LNCAP (cell line): ENCODE data around the gene ACP2.

ENCODE experiments used
- TF ChIP-seq, protein P1 (sequence below): fragments of 450-650 bp; IDR thresholded peaks from 2 replicates; pipeline ENCODE4 v1.5.1; 2017; ENCODE audit warnings: mild to moderate bottlenecking

Gene ACP2

DNA sequence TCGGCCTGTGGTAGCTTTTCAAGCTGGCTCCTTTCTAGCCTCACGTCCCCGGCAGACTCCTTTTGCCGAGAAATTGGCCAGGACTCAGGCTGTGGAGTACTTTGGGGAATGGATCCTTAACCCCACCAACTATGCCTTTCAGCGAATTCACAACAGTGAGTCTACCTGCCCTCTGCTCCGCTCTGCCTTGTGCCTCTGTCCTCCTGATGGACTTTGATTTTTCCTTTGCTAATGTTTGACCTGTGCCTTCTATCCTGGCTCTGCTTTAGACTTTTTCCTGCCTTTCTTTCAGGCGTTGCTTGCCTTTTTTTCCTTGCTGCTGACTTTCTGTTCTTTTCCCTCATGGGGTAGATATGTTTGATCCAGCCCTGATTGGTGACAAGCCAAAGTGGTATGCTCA lies 33.8 kb upstream of the ACP2 start:
- TF ChIP-seq, protein P1, sequence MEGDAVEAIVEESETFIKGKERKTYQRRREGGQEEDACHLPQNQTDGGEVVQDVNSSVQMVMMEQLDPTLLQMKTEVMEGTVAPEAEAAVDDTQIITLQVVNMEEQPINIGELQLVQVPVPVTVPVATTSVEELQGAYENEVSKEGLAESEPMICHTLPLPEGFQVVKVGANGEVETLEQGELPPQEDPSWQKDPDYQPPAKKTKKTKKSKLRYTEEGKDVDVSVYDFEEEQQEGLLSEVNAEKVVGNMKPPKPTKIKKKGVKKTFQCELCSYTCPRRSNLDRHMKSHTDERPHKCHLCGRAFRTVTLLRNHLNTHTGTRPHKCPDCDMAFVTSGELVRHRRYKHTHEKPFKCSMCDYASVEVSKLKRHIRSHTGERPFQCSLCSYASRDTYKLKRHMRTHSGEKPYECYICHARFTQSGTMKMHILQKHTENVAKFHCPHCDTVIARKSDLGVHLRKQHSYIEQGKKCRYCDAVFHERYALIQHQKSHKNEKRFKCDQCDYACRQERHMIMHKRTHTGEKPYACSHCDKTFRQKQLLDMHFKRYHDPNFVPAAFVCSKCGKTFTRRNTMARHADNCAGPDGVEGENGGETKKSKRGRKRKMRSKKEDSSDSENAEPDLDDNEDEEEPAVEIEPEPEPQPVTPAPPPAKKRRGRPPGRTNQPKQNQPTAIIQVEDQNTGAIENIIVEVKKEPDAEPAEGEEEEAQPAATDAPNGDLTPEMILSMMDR: no peak

DNA sequence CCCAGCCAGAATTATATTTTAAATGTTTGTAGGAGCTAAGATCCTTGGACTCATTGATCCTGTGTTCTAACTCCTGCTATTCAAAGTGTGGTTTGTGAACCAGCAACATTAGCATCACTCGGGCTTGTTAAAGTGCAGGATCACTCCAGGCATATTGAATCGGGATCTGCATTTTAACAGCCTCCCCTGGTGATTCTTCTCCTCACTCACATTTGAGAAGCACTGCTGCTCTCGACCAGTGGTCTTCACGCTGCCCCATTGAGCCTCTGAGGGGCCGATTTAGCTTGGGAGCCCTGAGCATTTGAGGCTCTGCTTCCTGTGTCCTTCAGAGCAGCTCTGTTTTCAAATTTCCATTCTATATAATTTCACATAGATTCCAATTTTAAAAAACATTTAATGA lies 32.2 kb upstream of the ACP2 start:
- TF ChIP-seq, protein P1: no peak

DNA sequence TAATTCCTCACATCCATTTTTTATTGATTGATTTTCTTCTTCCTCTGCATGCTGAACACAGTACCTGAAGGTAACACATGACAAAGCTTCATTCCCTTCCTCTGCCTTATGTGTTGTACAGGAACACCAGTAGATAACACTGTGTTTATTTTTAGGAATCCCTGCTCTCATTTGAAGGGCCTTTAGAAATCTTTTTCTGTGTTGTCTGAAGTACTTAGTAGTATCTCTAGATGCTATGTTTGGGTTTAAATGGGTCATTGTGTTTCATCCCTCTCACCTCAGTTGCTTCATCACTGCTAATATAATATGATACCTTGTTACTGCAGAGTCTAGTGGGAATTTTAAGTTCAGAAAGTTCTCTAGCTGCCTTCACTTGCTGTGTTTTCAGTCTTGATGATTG lies 31.5 kb upstream of the ACP2 start:
- TF ChIP-seq, protein P1: no peak

DNA sequence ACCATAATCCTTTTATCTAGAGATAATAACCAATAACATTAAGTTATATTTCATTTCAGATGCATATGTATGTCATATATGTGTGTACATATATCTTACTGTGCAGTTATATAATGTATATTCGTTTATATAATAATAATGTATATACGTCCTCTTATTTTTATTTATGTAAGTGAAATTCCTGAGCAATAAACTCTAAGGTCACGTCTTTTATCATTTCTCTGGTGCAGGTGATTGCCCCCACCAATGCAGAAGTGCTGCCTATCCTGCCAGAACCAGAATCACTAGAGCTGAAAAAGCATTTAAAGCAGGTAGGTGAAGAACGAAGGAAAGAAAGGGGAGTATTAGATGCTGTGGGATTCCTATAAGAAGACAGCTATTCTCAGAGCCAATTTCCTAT lies 30.2 kb upstream of the ACP2 start:
- TF ChIP-seq, protein P1: no peak

DNA sequence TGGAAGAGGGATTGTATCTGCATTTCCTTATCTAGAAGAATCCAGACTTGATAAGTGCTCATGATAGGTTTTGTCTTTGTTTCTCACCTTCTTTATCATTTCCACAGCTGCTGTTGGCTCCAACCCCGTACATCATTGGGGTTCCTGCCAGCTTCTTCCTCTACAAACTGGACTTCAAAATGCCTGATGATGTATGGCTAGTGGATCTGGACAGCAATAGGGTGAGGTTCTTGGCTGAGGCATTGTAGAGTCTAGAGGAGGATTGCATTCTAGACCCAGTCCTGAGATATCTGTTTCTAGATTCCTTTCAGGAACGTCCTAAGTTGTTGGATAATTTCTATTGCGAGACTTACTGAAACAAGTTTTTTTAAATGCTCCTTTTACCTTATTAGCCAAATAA lies 29.4 kb upstream of the ACP2 start:
- TF ChIP-seq, protein P1: no peak

DNA sequence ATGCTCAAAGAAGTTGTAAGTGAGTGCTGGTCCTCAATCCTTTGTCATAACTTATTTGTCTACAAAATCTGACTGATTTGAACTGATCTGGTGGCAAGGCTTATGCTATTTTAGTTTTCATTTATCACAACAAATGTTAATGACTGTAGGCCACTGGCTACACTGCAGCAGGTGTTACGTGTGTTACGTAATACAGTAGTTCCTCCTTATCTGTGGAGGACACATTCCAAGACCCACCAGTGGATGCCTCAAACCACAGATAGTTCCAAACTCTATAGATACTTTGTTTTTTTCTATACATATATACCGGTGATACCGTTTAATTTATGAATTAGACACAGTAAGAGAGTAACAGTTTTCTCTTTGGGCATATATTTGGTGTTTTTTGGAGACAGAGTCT lies 28.3 kb upstream of the ACP2 start:
- TF ChIP-seq, protein P1: no peak

DNA sequence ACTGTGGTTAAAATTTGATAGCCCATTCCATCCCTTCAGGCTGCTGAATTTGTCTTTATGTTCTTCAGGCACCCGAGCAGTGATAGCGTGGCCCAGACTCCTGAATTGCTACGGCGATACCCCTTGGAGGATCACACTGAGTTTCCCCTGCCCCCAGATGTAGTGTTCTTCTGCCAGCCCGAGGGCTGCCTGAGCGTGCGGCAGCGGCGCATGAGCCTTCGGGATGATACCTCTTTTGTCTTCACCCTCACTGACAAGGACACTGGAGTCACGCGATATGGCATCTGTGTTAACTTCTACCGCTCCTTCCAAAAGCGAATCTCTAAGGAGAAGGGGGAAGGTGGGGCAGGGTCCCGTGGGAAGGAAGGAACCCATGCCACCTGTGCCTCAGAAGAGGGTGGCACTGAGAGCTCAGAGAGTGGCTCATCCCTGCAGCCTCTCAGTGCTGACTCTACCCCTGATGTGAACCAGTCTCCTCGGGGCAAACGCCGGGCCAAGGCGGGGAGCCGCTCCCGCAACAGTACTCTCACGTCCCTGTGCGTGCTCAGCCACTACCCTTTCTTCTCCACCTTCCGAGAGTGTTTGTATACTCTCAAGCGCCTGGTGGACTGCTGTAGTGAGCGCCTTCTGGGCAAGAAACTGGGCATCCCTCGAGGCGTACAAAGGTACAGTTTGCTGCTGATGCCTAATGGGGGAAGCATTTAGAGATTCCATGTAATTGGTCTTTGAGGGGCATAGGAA lies 26.1 kb upstream of the ACP2 start:
- TF ChIP-seq, protein P1: no peak

DNA sequence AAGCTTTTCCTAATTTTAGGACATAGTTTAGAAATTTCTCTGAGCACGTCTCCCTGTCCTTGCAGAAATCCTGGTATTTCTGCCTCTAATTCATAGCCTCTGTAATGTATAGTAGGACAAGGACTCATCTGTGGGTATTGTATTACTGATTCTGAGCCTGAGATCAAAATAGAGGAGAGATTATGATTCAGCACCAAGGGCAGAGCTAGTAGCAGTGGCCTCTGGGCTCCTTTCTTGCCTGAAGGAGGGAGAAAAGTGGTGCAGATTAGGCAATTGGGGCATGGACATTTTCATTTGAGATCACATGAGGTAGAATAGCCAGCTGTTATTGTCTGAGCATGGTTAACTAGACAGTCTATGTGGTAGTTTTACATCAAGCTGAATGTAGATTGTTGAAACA lies 24.1 kb upstream of the ACP2 start:
- TF ChIP-seq, protein P1: no peak
